Measurements from ENCODE around the gene CCL20. TPM values are rescaled to one million over a fixed set of nuclear protein-coding genes. Genes with fewer than 3 reads are reported as not detected.

Gene CCL20
- total and polyA plus RNA-seq, 2 of the 13 experiments (the other 11 are each of a cell fraction or from before 2014, with no cell fraction given), result 223 to 903 TPM

- TF ChIP-seq, protein P1, sequence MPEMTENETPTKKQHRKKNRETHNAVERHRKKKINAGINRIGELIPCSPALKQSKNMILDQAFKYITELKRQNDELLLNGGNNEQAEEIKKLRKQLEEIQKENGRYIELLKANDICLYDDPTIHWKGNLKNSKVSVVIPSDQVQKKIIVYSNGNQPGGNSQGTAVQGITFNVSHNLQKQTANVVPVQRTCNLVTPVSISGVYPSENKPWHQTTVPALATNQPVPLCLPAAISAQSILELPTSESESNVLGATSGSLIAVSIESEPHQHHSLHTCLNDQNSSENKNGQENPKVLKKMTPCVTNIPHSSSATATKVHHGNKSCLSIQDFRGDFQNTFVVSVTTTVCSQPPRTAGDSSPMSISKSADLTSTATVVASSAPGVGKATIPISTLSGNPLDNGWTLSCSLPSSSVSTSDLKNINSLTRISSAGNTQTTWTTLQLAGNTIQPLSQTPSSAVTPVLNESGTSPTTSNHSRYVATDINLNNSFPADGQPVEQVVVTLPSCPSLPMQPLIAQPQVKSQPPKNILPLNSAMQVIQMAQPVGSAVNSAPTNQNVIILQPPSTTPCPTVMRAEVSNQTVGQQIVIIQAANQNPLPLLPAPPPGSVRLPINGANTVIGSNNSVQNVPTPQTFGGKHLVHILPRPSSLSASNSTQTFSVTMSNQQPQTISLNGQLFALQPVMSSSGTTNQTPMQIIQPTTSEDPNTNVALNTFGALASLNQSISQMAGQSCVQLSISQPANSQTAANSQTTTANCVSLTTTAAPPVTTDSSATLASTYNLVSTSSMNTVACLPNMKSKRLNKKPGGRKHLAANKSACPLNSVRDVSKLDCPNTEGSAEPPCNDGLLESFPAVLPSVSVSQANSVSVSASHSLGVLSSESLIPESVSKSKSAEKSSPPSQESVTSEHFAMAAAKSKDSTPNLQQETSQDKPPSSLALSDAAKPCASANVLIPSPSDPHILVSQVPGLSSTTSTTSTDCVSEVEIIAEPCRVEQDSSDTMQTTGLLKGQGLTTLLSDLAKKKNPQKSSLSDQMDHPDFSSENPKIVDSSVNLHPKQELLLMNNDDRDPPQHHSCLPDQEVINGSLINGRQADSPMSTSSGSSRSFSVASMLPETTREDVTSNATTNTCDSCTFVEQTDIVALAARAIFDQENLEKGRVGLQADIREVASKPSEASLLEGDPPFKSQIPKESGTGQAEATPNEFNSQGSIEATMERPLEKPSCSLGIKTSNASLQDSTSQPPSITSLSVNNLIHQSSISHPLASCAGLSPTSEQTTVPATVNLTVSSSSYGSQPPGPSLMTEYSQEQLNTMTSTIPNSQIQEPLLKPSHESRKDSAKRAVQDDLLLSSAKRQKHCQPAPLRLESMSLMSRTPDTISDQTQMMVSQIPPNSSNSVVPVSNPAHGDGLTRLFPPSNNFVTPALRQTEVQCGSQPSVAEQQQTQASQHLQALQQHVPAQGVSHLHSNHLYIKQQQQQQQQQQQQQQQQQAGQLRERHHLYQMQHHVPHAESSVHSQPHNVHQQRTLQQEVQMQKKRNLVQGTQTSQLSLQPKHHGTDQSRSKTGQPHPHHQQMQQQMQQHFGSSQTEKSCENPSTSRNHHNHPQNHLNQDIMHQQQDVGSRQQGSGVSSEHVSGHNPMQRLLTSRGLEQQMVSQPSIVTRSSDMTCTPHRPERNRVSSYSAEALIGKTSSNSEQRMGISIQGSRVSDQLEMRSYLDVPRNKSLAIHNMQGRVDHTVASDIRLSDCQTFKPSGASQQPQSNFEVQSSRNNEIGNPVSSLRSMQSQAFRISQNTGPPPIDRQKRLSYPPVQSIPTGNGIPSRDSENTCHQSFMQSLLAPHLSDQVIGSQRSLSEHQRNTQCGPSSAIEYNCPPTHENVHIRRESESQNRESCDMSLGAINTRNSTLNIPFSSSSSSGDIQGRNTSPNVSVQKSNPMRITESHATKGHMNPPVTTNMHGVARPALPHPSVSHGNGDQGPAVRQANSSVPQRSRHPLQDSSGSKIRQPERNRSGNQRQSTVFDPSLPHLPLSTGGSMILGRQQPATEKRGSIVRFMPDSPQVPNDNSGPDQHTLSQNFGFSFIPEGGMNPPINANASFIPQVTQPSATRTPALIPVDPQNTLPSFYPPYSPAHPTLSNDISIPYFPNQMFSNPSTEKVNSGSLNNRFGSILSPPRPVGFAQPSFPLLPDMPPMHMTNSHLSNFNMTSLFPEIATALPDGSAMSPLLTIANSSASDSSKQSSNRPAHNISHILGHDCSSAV (CRISPR knock-in tag; IDR thresholded peaks at IDR 0.05; ENCODE audit: borderline replicate concordance), result no peak
- no peak for TF ChIP-seq ZNF83 (CRISPR knock-in tag; IDR thresholded peaks at IDR 0.05; ENCODE audit: borderline replicate concordance)
- no peak for TF ChIP-seq UBTF (CRISPR knock-in tag; IDR thresholded peaks at IDR 0.05)
- no peak for TF ChIP-seq ELF4 (CRISPR knock-in tag; IDR thresholded peaks at IDR 0.05; ENCODE audit: borderline replicate concordance)
- TF ChIP-seq ZNF569 (CRISPR knock-in tag; IDR thresholded peaks at IDR 0.05; ENCODE audit: borderline replicate concordance), result 0 out of 2 replicates have a peak, but pooled peaks have one; percentile 45
- TF ChIP-seq ATF1 (CRISPR knock-in tag; IDR thresholded peaks at IDR 0.05), result no peak
- TF ChIP-seq NCOR1 (IDR thresholded peaks at IDR 0.05; ENCODE audit: borderline replicate concordance, low read length), result no peak
- TF ChIP-seq, protein P2, sequence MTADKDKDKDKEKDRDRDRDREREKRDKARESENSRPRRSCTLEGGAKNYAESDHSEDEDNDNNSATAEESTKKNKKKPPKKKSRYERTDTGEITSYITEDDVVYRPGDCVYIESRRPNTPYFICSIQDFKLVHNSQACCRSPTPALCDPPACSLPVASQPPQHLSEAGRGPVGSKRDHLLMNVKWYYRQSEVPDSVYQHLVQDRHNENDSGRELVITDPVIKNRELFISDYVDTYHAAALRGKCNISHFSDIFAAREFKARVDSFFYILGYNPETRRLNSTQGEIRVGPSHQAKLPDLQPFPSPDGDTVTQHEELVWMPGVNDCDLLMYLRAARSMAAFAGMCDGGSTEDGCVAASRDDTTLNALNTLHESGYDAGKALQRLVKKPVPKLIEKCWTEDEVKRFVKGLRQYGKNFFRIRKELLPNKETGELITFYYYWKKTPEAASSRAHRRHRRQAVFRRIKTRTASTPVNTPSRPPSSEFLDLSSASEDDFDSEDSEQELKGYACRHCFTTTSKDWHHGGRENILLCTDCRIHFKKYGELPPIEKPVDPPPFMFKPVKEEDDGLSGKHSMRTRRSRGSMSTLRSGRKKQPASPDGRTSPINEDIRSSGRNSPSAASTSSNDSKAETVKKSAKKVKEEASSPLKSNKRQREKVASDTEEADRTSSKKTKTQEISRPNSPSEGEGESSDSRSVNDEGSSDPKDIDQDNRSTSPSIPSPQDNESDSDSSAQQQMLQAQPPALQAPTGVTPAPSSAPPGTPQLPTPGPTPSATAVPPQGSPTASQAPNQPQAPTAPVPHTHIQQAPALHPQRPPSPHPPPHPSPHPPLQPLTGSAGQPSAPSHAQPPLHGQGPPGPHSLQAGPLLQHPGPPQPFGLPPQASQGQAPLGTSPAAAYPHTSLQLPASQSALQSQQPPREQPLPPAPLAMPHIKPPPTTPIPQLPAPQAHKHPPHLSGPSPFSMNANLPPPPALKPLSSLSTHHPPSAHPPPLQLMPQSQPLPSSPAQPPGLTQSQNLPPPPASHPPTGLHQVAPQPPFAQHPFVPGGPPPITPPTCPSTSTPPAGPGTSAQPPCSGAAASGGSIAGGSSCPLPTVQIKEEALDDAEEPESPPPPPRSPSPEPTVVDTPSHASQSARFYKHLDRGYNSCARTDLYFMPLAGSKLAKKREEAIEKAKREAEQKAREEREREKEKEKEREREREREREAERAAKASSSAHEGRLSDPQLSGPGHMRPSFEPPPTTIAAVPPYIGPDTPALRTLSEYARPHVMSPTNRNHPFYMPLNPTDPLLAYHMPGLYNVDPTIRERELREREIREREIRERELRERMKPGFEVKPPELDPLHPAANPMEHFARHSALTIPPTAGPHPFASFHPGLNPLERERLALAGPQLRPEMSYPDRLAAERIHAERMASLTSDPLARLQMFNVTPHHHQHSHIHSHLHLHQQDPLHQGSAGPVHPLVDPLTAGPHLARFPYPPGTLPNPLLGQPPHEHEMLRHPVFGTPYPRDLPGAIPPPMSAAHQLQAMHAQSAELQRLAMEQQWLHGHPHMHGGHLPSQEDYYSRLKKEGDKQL (CRISPR knock-in tag; IDR thresholded peaks at IDR 0.05; ENCODE audit: low read depth), result no peak
- TF ChIP-seq GABPB1 (CRISPR knock-in tag; IDR thresholded peaks at IDR 0.05), result no peak; the same call in 1 of the 2 replicates
Observed at GRCh38 chr2:227766373-227766883, 47.2 kb upstream of the CCL20 start (continued).
